ENCODE measurements around the gene ITPKC.
A peak's percentile ranks its signal among the peaks of the same experiment; 100 is the strongest.

The ITPKC gene

GRCh38 chr19:40688309-40688708 lies 28.6 kb upstream of the ITPKC start:
- TF ChIP-seq, protein P1, sequence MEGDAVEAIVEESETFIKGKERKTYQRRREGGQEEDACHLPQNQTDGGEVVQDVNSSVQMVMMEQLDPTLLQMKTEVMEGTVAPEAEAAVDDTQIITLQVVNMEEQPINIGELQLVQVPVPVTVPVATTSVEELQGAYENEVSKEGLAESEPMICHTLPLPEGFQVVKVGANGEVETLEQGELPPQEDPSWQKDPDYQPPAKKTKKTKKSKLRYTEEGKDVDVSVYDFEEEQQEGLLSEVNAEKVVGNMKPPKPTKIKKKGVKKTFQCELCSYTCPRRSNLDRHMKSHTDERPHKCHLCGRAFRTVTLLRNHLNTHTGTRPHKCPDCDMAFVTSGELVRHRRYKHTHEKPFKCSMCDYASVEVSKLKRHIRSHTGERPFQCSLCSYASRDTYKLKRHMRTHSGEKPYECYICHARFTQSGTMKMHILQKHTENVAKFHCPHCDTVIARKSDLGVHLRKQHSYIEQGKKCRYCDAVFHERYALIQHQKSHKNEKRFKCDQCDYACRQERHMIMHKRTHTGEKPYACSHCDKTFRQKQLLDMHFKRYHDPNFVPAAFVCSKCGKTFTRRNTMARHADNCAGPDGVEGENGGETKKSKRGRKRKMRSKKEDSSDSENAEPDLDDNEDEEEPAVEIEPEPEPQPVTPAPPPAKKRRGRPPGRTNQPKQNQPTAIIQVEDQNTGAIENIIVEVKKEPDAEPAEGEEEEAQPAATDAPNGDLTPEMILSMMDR (IDR thresholded peaks at IDR 0.05; ENCODE audit: insufficient read depth, low read length, missing control alignments) = no peak
- ChIA-PET POLR2A (no interaction called here), CTCF (interaction anchor here (0.7 to 1.8 kb wide), 3 partner anchors 9 to 118 kb away, joined by 3 to 4 read pairs (median 3); no protein-coding TSS in a partner anchor)
- H3K4me3 ChIP-seq (ENCODE audit: low read depth, low read length) = peak overlapping the region; percentile 97
- no peak for DNase-seq (ENCODE audit: low read depth, low spot score)

GRCh38 chr19:40688987-40689338 lies 27.9 kb upstream of the ITPKC start:
- DNase-seq (ENCODE audit: low read depth, low spot score) = no peak
- ChIA-PET POLR2A (interaction anchor here (0.6 kb wide), 1 partner anchor 23 kb away, joined by 3 read pairs; no protein-coding TSS in a partner anchor), CTCF (interaction anchor here (0.7 kb wide), 1 partner anchor 118 kb away, joined by 3 read pairs; no protein-coding TSS in a partner anchor)
- TF ChIP-seq, protein P1 (IDR thresholded peaks at IDR 0.05; ENCODE audit: insufficient read depth, low read length, missing control alignments) = no peak
- H3K4me3 ChIP-seq (ENCODE audit: low read depth, low read length) = peak overlapping the region; percentile 97

GRCh38 chr19:40689339-40690049 lies 27.4 kb upstream of the ITPKC start:
- TF ChIP-seq, protein P1 (IDR thresholded peaks at IDR 0.05; ENCODE audit: insufficient read depth, low read length, missing control alignments) = no peak
- peak overlapping the region; percentile 97 for H3K4me3 ChIP-seq (ENCODE audit: low read depth, low read length)
- CTCF ChIA-PET = no interaction called here
- POLR2A ChIA-PET = interaction anchor here (0.6 kb wide), 1 partner anchor 24 kb away, joined by 3 read pairs; no protein-coding TSS in a partner anchor
- DNase-seq (ENCODE audit: low read depth, low spot score) = no peak

- no peak for DNase-seq (ENCODE audit: low read depth, low spot score)
- TF ChIP-seq, protein P1 (IDR thresholded peaks at IDR 0.05; ENCODE audit: insufficient read depth, low read length, missing control alignments) = no peak
- POLR2A ChIA-PET = interaction anchor here (0.5 to 1.8 kb wide), 3 partner anchors 27 to 60 kb away, joined by 4 to 8 read pairs (median 4); partner anchors contain the start of genes ACTMAP, COQ8B and ITPKC
- H3K4me3 ChIP-seq (ENCODE audit: low read depth, low read length) = peak within 1 kb of the TSS; percentile 97
- CTCF ChIA-PET = no interaction called here
Observed at GRCh38 chr19:40690050-40690692, 26.7 kb upstream of the ITPKC start, which contains the start of gene NUMBL. Gene NUMBL, minus strand, starts transcription at chr19:40690651. Its CDS starts 168 bp downstream, at chr19:40690483.

- DNase-seq (ENCODE audit: low read depth, low spot score) = no peak
- peak overlapping the region; percentile 97 for H3K4me3 ChIP-seq (ENCODE audit: low read depth, low read length)
- CTCF ChIA-PET = interaction anchor here (0.6 to 1.1 kb wide), 6 partner anchors 9 to 129 kb away, joined by 3 to 4 read pairs (median 3); no protein-coding TSS in a partner anchor
- POLR2A ChIA-PET = interaction anchor here (1.0 to 1.8 kb wide), 4 partner anchors 26 to 110 kb away, joined by 3 to 8 read pairs (median 4); partner anchors contain the start of genes COQ8B and ITPKC
- TF ChIP-seq, protein P1 (IDR thresholded peaks at IDR 0.05; ENCODE audit: insufficient read depth, low read length, missing control alignments) = no peak
Observed at GRCh38 chr19:40690693-40691420, 26.1 kb upstream of the ITPKC start.
